Stimulated activated CD4-positive, alpha-beta T cell treated with anti-CD3 and anti-CD28 coated beads, Interleukin-4, amount 100 ng/mL, for 48 hours (primary cell): ENCODE data around the gene KRT4.
"Not testable (repeated sequence)": the region's sequence is repeated elsewhere in the genome, so short reads cannot be mapped to it uniquely, and the experiment has no call there.

Source experiments
- DNase-seq, 2 donors: peaks; one replicate each; pipeline ENCODE4 v3.0.0-alpha.2; 2020; ENCODE audit warnings: low read depth in 2 of 2

The KRT4 gene

DNA sequence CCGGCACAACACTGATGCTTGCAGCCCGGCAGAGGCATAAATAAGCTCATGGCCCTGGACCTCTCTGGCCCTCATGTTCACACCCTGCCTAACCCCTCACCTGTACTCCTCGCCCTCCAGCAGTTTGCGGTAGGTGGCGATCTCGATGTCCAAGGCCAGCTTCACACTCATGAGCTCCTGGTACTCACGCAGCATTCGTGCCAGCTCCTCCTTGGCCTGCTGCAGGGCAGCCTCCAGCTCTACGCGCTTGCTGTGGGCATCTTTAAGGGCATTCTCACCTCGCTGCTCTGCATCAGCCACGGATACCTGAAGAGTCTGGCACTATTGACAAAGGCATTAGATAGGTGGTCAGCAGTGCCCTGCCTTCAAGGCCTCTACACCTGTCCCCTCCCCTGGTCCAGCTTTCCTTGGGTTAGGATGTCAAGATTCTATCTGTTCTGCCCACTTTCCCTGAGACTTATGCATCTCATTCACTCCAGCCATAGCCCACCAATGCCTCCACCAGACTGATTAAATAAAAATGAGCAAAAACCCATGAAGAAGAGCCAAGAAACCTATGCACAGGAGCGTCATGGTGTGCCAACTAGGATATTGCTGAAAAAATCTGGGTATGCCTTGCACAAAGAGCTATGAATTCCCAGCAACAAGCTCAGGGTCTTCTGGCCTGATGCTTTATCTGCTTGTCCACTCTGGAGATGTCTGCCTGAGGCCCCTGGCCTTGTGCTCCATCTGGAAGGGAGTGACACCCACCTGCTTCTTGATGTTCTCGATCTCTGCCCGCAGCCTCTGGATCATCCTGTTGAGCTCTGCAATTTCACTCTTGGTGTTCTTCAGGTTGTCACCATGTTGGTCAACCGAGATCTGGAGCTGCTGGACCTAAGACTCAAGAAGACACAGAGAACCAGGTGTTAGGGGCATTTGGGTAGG, 6.1 kb downstream of the KRT4 start:
- no peak for DNase-seq

GRCh38 chr12:52806821-52807543, 6.9 kb downstream of the KRT4 start:
- DNase-seq, result no peak

DNA sequence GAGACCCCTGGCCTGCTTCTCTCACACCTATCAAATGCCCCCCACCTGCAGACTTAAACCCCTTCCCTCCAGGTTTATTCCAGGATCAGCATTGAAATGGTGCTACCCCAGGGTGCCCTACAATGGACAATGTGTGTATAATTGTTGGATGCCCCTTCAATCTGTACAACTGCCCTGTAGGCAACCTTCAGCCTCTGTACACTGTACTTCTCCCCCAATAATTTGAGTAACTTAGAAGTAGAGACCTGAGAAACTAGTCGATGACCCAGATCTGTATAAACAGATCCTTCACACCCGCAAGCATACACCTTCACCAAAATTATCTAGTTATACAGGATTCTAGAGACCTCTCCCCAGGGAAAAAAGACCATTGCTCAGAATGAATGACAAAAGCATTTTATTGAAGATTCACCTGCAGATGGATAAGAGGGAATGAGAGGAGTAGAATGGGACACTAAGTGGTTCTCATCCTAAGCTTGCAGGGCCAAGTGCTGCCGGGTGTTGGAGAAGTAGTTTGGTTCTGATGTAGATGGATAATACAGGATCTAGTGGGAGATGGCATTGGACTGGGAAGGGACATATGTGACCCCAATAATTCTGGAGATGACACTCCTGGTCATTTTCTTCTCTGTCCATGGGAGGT, 7.6 kb downstream of the KRT4 start:
- DNase-seq, result no peak

GRCh38 chr12:52805739-52806138, 8.2 kb downstream of the KRT4 start:
- DNase-seq, result no peak

DNA sequence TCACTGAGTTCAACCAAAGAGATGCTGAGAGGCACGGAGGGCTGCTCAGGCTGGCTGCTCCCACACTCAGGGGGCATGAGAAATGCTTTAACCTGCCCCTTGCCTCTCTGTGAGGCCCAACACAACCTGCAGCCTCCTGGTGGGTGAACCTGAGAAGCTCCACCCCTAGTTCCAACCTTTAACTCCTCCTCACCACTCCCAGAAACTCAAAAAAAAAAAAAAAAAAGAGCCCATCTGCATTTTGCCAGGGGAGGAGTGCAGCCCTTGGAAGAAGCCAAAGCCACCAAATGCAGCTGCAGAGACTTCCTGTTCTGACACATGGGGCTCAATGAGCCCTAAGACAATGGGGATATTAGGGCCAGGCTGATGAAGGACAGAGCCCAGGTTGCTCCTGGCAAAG, 8.9 kb downstream of the KRT4 start:
- no peak for DNase-seq

DNA sequence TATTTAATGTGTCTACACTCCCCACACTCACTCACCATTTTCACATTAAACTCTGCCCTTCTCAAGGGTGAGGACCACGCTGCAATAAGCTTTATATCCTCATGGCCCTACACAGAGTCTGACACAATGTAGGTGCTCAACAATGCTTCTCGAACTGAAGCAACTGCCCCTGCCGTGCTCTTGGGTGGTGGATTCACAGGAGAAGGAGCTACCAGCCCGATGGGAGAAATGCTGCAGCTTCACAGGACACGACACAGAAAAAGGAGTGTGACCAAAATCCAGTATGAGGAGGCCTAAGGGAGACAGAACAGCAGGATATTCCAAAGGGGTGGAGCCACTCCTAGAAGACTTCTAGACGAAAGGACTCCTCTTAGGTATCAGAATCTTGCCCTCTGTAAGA, 11.5 kb downstream of the KRT4 start:
- DNase-seq, result no peak

DNA sequence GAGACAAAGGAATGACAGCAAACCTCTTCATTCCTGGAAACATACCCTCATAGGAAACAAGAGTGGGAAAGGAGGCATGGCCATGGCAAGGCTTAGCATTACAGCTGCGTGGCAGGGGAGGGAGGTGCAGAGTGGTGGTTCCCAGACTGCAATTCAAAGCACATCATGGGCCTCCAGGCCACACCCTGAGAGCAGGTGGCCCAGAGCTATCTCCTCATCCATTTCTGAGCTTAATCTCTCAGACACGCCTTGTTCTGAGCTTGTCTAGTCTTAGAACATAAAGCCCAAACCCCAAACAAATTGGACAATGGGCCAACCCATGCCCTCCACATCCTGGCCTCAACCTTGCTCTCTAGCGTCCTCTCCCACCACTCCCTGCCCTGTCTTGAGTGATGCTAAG, 12.1 kb downstream of the KRT4 start:
- DNase-seq, result no peak

- DNase-seq, result no peak
Measured at GRCh38 chr12:52800259-52800917, 13.5 kb downstream of the KRT4 start.

- DNase-seq, result no peak
Measured at GRCh38 chr12:52799505-52800211, 14.3 kb downstream of the KRT4 start.

DNA sequence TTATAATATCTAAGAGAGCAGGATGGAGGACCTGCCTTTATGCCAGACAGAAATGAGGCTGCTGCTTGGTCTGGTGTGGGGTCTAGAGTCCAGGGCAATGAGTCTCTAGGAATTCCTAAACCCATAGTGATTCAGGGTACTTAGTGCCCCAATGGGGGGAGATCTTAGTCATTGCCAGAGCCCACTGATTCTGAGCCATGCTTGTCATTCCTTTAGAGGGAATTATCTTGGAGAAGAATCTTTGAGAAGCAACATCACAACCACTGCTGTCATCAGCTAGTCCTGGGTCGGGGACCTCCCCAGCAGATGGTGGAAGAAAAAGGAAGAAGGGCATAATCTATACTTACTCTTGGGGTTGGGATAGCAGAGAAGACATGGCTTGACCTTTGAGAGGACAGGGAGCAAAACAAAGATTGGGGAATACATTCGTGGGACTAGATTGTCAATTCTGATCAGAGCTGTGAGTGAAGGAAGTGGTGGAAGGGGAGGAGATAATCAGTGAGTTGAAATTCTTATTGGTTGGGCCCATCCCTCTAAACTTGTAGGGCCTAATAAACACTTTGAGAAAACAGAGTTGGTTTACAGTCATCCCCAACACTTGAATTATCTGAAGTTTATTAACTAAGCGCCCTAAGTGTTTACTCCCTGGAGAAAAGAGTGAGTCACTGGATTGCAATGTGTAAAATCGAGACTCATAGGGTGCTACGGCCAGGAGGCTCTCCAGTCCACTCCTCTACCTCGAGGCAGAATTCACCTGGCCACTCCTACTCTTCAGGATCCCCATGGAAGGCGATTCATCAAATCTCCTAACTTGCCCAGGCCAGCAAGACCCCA, 15.0 kb downstream of the KRT4 start:
- DNase-seq, result no peak

GRCh38 chr12:52798003-52798670, 15.8 kb downstream of the KRT4 start:
- DNase-seq, result no peak

DNA sequence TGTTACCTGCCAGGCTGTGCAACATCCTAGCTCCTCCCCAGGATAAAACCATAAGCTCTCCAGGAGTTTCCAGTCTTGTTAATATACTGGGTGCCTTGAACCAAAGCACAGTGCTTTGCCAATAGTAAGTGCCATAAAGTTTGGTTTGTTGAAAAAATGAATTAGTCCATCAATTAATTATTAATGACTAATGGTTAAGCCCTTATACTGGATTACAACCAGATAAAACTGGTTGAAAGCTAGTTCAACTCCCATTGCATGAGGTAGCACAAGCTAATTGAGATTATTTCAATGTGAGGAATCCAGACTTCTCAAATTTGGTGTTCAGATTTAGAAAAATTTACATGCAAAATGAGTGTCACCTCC, 16.4 kb downstream of the KRT4 start:
- DNase-seq, result no peak

DNA sequence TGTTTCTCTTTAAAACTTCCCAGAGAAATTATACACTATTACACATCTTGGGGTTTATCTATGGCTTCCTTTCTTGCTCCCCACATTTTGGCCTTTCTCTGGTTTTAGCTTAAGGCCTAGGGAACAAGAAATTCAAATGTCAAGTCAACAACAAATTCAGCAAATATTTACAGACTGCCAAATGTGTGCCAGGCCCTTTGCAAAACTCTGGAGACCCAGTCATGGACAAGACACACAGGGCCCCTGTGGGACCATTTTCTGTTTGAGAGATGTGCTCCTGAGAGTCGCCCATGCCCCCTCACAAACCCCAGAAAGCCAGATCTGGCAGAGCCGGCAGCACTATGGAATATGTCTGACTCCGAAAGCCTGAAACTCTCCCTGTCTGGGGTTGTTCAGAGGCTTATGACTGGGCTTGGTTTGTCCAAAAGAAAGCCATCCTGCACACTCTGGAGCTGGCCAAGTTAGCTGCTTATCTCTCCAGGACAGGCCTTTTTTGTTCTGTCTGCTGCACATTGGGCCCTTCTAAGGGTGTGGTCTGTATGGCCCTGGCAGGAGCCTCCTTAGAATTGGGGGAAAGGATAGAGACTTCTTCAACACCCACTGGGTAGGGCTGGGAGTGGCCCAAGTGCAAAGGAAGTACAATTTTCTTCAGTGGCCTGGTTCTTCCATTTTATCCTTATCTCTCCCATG, 16.9 kb downstream of the KRT4 start:
- no peak for DNase-seq

DNA sequence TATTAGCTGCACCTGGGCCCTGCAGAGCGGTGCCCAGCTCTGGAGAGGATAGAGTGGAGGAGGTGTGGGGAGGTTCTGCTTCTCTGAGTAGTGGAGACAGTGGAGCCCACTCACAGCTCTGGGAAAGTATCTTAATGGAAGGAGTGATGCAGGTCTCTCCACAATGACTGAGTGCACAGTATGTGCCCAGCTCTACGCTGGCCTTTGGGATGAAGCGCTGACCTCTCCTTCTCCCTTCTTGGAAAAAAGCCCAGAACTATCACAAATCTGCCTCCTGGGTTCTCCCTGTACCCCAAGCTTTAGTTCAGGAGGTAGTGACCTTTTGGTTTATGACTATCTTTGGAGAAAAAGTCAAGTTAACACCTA, 17.5 kb downstream of the KRT4 start:
- DNase-seq, result no peak

GRCh38 chr12:52795694-52796428, 18.1 kb downstream of the KRT4 start, which contains the start of gene KRT3:
Gene KRT3 (minus strand): TSS chr12:52796117. CDS start chr12:52796042, 75 bp downstream.
- no peak for DNase-seq

GRCh38 chr12:52795332-52795674, 18.6 kb downstream of the KRT4 start:
- DNase-seq, result not testable (repeated sequence)

GRCh38 chr12:52794479-52795331, 19.2 kb downstream of the KRT4 start:
- DNase-seq, result no peak
